Activated gamma-delta T cell treated with anti-CD3 and anti-CD28 coated beads, Interleukin-2, amount 50 U/mL, for 16 hours (primary cell): ENCODE data around the gene SNX30.
A peak's percentile ranks its signal among the peaks of the same experiment; 100 is the strongest.

Experiments used
- DNase-seq: peaks from one replicate; pipeline ENCODE4 v3.0.0-alpha.2; 2020; ENCODE audit warnings: low read depth

The SNX30 gene

DNA sequence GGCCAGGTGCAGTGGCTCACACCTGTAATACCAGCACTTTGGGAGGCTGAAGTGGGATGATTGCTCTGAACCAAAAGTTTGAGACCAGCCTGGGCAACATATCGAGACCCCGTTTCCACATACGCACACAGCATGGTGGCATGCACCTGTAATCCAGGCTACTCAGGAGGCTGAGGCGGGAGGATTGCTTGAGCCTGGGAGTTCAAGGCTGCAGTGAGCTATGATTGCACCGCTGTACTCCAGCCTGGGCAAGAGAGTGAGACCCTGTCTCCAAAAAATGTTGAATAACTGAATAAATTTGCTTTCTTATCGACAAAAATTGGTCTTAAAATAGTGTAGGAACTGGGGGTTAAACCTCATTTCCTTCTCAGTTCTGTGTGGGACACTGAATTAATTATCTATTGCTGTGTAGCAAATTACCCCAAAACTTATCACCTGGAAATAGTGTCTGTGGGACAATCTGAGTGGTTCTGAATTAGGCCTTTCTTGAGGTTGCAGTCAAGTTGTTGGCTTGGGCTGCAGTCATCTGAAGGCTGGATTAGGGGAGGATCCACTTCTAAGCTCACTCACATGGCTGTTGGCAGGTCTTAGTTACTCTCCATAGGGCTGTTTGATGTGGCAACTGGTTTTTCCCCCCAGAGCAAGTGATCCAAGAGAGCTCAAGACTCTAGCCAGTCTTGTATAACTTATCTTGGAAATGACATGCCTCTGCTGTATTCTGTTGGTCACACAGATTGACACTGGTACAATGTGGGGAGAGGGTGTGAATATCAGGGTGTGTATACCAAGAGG is 2.0 kb downstream of the SNX30 start:
- no peak for DNase-seq

DNA sequence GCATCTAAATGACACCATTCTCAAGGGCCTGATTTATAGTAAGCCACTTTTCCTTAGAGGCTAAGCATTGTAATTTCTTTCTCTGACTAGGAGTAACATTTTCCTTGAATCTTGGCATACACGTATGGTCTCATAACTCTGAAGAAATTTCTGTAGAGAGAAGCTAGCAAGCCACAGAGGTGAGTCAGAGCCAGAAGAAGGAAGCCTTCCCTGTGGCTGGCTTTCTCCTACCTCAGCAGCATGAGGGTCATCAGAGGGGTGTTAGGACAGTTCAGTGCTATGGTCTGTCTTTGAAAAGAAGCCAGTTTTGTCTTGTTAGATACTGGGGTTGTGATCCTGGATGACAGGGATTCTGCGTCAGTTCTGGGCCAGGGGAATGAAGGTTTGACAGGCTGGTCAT is 3.2 kb downstream of the SNX30 start:
- no peak for DNase-seq

DNA sequence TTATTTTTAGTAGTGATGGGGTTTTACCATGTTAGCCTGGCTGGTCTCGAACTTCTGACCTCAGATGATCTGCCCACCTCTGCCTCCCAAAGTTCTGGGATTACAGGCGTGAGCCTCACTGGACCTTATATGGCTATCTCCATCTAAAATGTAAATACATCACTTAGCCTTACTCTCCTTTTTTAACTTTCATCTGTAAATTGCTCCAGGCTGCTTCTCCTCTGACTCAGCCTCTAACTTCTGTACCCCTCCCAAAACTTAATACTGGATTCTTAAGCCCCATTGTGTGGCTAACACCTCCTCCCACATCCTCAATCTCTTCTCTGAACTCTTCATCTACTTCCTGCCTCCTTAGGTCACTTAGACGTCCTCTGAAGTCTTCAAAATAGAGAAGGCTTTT is 4.0 kb downstream of the SNX30 start:
- peak; percentile 24 for DNase-seq

DNA sequence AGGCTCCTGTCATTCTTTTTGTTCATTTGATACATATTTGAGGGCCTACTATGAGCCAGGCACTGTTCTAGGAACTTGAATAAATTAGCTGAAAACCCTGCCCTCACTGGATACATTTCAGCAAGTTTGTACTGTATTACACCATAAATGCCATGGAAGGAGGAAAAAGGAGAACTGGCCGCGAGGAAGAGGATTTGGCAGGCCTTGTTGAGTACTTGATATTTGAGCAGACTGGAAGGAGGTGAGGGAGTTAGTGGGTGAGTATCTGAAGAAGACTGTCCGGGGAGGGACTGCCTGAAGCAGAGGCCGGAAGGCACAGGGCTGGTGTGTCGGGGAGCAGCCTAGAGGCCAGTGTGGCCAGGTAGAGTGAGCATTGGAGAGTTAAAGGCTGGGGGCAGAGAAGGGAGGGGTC is 4.5 kb downstream of the SNX30 start:
- no peak for DNase-seq

DNA sequence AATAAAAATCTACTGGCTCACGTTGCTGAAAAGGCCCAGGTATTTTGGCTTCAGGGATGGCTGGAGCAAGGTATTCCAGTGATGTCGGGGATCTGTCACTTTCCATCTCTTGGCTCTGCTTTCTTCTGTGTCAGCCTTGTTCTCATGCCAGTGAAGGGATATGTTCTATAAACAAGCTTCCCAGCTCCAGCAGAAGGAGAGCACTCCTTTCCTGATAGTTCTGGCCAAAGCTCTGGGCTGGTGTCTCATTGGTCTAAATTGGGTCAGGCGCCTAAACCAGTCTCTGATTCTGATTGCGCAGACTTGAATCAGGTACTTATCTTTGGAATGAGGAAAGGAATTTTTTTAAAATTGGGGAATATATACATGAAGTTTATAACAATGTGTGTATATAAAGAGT is 5.1 kb downstream of the SNX30 start:
- DNase-seq: no peak

DNA sequence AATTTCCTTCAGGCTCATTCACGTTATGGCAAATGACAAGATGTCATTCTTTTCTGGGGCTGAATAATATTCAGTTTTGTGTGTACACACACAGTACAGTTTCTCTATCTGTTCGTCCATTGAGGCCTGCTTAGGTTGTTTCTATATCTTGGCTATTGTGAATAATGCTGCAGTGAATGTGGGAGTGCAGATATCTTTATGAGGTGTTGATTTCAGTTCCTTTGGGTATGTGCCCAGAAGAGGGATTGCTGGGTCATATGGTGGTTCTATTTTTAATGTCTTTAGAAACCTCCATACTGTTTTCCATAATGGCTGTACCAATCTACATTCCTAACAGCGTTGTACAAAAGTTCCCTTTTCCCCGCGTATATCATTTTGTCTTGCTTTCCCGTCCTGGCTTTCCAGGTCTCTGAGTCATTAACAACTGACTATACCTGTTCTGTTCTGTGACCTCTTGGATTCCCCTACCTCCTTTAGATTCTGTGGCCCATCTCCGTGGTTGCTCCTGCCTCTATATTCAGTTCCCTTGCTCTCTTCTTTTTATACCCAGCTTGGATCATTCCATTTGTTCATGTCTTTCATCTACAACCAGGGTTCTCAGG is 6.8 kb downstream of the SNX30 start:
- no peak for DNase-seq

DNA sequence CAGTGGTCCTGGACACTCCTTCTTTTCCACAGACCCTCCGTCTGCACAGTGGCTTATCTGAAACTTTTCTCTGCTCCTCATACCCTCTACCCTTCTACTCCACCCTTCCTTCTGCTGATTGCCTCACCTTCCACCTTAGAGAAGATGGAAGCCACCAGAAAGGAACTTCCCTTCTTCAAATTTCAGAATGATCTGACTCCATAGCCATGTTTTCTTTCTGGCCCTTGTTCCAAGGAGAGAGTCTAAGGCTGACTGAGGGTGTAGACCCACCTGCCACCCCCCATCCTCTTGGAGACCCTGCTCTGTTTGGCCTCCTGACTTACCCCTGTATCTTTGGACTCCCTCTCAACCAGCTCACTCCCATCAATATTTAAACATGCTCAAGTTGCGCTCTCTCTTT is 7.4 kb downstream of the SNX30 start:
- no peak for DNase-seq

DNA sequence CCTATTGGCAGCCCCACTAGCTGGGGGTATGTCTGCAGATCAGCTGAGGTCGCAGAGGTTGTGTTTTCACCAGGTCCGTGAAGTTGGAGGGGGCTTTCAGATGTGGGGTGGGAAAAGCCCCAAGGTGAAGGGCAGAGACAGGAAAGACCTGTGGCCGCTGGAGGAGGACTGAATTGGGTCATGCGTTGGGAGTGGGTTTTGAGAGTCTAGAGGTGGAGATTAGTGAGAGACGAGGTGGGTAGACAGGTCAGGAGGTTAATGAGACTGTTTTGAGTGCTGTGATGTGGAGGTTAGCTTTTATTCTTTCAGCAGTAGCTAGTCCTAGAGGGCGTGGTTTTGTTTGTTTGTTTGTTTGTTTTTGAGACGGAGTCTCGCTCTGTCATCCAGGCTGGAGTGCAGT is 10.3 kb downstream of the SNX30 start:
- no peak for DNase-seq

DNA sequence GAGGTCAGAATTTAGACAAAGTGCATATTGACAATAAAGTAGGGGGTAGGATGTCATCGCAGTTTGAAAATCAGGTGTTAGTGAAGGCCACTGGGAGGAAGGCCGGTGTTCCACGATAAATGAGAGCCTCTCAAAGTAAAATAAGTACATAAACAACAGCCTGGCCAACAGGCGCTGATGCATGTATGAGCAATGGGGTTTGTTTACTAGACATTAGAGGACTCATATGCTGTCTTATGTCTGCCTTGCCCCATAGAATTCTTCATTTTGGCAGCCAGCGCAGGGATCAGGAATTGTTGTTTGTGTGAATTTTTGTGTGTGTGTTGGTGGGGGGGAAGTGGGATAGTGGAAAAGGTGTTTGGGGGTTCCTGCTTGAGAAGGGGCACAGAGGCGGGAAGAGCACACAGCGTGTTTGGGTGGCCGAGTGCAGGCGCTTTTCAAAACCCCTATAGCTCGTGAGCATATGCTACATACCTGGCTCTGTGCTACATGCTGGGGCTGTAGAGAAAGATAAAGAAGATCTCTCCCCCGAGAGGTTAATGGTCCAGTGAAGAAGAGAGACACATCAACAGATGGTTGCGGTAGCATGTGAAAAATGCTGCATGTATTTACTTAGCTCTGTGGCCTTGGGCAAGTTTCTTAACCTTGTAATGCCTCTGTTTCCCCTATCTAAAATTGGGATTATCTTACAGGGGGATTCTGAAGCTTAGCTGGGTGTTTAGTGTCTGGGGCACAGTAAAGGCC is 11.5 kb downstream of the SNX30 start:
- no peak for DNase-seq

DNA sequence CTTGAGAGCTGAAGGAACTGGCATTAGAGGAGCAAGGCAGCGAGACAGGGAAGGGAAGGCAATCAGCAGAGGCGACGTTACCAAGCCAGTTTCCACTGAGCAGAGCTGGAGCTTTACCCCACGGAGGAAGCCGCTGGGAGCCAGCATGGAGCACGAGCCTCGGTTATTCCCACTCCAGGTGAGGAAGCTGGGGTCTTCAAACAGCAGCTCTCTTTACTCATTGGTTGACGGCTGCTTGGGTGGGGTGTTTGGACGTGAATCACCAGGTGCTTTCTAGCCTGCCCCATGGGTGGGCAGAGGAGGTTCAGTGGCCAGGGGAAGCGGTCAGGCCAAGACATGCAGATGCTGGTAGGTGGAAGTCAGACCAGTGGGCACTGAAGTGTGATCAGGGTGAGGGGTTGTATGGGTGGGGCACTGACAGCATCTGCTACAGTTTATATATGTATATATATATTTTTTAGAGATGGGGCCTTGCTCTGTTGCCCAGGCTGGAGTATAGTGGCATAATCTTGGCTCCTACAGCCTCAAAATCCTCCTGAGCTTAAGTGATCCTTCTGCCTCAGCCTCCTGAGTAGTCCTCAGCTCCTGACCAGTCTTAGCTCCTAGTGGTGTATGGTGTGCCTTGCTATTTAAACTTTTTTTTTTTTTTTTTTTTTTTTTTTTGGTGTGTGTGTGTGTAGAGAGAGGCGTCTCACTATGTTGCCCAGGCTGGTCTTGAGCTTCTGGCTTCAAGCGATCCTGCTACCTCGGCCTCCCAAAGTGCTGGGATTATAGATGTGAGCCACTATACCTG is 12.4 kb downstream of the SNX30 start:
- DNase-seq: no peak

DNA sequence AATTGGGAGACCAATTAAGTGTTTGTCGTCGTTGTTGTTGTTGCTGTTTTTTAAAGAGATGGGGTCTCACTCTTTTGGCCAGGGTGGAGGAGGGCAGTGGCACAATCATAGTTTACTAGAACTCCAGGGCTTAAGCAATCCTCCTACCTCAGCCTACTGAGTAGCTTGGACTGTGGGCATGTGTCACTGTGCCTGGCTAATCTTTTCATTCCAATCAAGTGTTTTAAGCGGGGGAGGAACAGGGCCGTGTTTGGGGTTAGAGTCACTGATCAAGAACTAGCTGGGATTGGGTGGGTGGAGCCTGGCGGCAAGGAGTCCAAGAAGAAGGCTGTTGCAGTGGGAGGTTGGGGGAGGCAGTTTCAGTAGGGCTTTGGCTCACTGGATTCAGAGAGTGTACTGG is 13.8 kb downstream of the SNX30 start:
- no peak for DNase-seq

DNA sequence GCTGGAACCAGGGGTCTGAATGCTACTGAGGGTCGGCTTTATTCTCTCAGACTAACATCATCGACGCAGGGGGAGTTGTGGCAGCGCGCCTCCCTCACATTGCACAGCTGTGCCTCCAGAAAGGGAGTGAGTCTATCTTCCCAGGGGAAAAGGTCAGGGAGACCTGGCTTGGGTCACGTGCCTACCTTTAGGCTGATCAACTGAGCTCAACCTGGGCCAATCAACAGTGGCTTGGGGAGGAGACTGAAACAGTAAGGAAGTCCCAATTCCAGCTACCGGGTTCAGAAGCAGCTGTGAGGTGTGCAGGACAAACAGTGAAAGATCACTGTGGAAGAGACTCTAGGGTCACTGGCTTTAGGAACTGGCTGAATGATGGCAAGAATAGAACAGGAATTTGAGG is 14.3 kb downstream of the SNX30 start:
- DNase-seq: no peak

DNA sequence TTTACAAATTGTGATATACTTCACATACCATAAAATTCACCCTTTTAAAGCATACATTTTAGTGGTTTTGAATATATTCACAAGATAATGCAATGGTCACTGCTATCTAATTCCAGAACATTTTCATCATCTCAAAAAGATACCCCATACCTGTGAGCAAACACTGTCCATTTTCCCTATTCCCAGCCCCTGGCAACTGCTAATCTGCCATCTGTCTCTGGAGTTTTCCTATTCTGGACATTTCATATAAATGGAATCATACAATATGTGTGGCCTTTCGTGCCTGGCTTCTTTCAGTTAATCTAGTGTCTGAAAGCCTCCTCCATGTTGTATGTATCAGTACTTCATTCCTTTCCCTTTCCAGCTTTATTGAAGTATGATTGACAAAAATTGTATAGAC is 14.7 kb downstream of the SNX30 start:
- DNase-seq: no peak

DNA sequence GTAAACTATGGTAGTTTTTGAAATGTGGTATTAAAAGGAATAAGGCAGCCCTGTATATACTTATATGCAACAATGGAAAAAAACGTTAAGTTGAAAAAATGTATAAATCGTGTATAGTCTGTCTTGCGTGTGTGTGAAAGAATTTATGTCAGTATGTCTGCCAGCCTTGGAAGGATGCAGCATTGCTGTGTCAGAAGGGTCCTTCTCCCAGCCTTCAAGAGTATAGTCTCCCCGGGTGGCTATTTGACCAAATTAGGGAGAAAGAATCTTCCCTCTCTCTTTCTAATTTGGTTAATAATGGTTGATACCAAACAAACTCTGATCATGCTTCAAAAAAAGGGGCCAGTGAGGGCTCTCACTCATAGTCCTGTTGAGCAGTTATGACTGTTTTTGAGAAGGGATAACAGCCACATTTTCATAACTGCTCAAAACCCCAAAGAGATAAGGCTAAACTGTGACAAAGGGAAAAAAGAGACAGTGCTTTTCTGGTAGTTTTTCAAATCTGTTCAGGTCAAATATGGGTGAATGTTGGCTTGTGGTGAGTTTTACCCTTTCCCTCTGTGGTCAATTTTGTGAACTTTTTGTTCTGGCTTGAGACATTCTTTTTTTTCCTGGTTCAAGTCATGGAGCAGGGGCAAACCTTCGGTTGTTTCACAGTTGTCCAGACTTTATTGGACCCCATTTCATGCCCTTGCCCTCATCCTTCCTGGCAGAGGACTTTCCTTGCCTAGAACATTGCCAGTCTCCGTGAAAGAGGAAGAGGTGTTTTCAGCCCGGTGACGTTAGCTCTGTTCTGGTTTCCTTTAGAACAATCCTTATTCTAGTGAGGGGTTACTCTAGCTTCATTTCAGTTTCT is 21.0 kb downstream of the SNX30 start:
- DNase-seq: no peak

DNA sequence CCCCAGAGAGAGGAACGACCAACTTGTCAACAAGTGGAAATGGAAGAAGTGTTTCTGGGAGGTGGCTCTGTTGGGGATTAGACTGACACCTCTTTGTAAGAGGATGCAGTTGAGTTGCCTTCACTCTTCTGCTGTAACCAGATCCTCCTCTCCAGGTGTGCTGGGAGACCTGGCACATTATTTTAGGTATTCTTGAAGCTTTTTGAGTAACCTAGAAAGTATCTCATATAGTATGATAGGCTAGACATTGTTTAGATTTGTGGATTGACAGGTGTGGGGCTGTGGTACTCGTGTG is 21.6 kb downstream of the SNX30 start:
- no peak for DNase-seq

DNA sequence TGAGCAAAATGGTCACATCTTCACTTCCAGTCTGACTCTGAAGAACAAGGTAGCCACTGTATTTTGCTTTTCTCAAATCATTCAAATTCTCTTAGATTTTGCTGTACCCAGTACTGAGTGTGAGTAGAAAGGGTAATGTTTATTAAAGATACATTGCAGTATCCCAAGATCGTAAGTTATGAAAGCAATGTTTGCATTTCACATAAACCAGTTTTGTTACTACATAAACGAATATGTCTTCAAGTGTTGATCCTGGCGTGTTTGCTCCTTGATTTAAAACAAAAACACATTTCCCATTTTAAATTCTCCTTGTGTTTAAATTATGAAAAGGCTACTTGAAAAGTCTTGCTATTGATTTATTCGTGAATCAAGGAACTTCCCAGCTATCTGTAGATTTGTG is 22.0 kb downstream of the SNX30 start:
- DNase-seq: no peak

DNA sequence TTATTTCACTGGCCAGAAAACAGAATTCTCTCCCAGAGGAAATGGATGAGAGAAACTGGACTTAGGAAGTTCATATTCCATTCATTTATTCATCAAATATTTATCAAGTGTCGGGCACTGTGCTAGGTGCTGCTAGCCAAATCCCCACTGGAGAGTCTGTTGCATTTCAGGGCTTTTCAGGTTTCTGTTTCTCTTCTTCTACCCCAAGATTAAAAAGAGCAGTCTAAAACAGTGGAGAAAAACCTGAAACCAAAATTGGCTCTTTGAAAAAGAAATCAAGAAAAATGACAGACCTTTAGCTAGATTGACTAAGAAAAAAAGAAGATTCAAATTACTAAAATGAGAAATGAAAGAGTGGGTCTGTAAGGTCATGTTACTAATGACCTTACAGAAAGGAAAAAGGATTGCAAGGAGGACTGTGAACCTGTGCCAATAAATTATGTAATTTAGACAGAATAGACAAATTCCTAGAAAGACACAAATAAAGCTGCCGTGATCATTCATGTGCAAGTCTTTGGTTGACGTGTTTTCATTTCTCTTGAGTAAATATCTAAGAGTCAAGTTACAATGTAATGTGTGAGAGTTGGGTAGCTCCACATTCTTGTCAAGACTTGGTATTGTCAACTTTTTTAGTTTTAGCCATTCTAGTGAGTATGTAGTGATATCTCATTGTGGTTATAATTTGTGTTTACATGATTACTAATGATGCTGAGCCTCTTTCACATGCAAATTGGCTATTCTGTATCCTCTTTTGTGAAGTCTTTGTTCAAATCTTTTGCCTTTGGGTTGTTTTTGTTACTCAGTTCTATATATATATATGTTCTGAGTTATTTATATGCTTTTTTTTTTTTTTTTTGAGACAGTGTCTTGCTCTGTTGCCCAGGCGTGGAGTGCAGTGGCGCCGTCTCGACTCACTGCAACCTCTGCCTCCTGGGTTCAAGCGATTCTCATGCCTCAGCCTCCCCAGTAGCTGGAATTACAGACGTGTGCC is 23.7 kb downstream of the SNX30 start:
- DNase-seq: no peak

DNA sequence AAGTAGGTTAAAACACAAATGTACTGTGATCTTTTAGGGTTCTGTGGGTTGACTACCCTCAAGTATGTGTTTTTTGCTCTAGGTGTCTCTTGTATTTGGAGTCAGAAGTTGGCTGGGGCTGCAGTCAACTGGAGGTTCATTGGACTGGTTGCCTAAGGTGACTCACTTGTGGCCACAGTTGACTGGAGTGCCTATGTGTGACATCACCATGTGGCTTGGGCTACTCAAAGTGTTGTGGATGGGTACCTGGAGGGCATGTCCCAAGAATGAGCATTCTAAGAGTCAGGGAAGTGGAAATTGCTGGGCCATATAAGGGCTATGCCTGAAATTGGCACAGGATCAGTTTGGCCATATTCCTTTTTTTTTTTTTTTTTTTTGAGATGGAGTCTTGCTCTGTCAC is 27.4 kb downstream of the SNX30 start:
- no peak for DNase-seq

DNA sequence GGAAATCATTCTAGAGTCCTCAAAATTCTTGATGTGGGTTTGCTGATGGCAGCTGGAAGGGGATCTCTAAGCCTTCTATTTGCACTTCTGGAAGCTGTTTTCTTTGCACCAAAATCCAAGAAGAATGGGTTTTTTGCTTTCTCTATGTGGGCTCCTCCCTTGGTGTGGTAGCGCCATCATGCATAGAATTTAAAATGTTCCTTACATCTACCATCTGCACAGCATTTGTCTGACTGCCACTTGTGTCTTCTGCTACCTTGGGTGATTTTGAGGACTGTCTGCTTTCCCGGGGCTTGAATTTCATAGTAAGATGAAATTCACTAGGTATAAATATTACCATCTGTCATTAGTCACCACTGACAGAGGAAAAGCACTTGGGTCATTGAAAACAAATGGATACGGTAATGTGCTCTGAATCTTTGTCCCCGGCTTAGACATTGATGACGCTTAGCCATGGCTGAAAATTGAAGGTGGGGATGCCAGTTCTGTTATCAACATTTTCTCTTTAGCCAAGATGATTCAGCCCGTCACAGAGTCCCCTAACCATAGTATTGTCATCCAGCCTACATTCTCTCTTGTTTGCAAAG is 30.0 kb downstream of the SNX30 start:
- no peak for DNase-seq

DNA sequence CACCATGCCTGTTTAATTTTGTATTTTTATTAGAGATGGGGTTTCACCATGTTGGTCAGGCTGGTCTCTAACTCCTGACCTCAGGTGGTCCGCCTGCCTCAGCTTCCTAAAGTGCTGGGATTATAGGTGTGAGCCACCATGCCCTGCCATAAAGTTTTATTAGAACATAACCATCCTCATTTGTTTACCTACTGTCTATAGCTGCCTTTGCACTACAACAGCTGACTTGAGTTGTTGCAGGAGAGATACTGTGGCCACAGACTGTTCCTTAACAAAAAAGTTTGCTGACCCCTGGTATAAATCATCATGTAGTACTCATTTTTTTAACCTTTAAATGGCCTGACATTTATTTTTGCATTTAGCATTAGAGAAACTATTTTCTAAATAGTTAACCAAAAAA is 31.7 kb downstream of the SNX30 start:
- no peak for DNase-seq
